HEK293 (cell line): Measurements from ENCODE around the gene CD300LF.

Experiments
- CTCF ChIA-PET: fragments of 350-600 bp; formaldehyde crosslinking; extraction: SDS; loops from one replicate; lab custom pipeline; 2021; ENCODE audit warnings: antibody characterized with exemption; lab: Yijun Ruan, JAX
- POLR2A ChIA-PET: fragments of 300-600 bp; formaldehyde crosslinking; extraction: SDS; loops from one replicate; lab custom pipeline; 2020; ENCODE audit warnings: antibody characterized with exemption, inconsistent platforms; lab: Yijun Ruan, JAX
- H3K27ac ChIP-seq: fragments of 200-500 bp; sonication (Bioruptor generic); 2 replicates; pipeline ENCODE4 v1.5.1; 2014; ENCODE audit warnings: low read depth, low read length, control low read depth, inconsistent platforms; ENCODE audit errors: extremely low read depth
- H3K36me3 ChIP-seq, 2 experiments: fragments of 200-500 bp in 1 of 2; sonication (Bioruptor generic) in 1 of 2; 1 replicate in 1 of 2; 2 replicates in 1 of 2; pipeline ENCODE4 v1.5.1; 2014 to 2017; ENCODE audit warnings: inconsistent platforms in 2 of 2, low read length in 2 of 2; ENCODE audit not compliant: control insufficient read depth in 2 of 2, insufficient read depth in 1 of 2
- H3K4me1 ChIP-seq: fragments of 200-500 bp; sonication (Bioruptor generic); 2 replicates; pipeline ENCODE4 v1.5.1; 2014; ENCODE audit warnings: mild to moderate bottlenecking, low read length, inconsistent platforms; ENCODE audit not compliant: control insufficient read depth, insufficient read depth
- H3K4me3 ChIP-seq: 2 replicates; pipeline ENCODE4 v1.5.1; 2011; ENCODE audit warnings: low read depth, mild to moderate bottlenecking, control low read depth, low read length, moderate library complexity
- H3K9me3 ChIP-seq: fragments of 200-500 bp; sonication (Bioruptor generic); 2 replicates; pipeline ENCODE4 v1.5.1; 2014; ENCODE audit warnings: low read depth, low read length, inconsistent platforms; ENCODE audit not compliant: control insufficient read depth, insufficient read depth
- KLF9 ChIP-seq: fragments of 450-650 bp; formaldehyde crosslinking; IDR thresholded peaks from 2 replicates; pipeline ENCODE4 v1.5.1; 2016; ENCODE audit warnings: missing biosample characterization, missing genetic modification characterization, low read depth
- MZF1 ChIP-seq: fragments of 450-650 bp; formaldehyde crosslinking; IDR thresholded peaks from 2 replicates; pipeline ENCODE4 v1.5.1; 2017; ENCODE audit warnings: missing biosample characterization, missing genetic modification characterization, borderline replicate concordance
- SCRT1 ChIP-seq: fragments of 450-650 bp; formaldehyde crosslinking; IDR thresholded peaks from 2 replicates; pipeline ENCODE4 v1.5.1; 2016; ENCODE audit warnings: missing biosample characterization, missing genetic modification characterization, borderline replicate concordance
- SETDB1 ChIP-seq: IDR thresholded peaks from one replicate; pipeline ENCODE4 v1.6.1; 2017; ENCODE audit warnings: mild to moderate bottlenecking, low read length, moderate library complexity, mixed read lengths; ENCODE audit not compliant: insufficient read length
- SP2 ChIP-seq: fragments of 450-650 bp; formaldehyde crosslinking; IDR thresholded peaks from 2 replicates; pipeline ENCODE4 v1.5.1; 2016; ENCODE audit warnings: missing biosample characterization, missing genetic modification characterization
- TCF7L2 ChIP-seq: IDR thresholded peaks from 2 replicates; pipeline ENCODE4 v1.6.1; 2011; ENCODE audit warnings: low read depth, mild to moderate bottlenecking, inconsistent platforms, low read length, moderate library complexity, borderline replicate concordance
- TRIM28 ChIP-seq: IDR thresholded peaks from 2 replicates; pipeline ENCODE4 v1.6.1; 2011; ENCODE audit warnings: low read length, control low read depth, borderline replicate concordance
- ZBTB8A ChIP-seq: fragments of 450-650 bp; formaldehyde crosslinking; IDR thresholded peaks from 2 replicates; pipeline ENCODE4 v1.5.1; 2016; ENCODE audit warnings: missing biosample characterization, missing genetic modification characterization
- ZEB2 ChIP-seq: fragments of 450-650 bp; formaldehyde crosslinking; IDR thresholded peaks from 2 replicates; pipeline ENCODE4 v1.5.1; 2016; ENCODE audit warnings: missing biosample characterization, missing genetic modification characterization
- ZFP3 ChIP-seq: fragments of 450-650 bp; formaldehyde crosslinking; IDR thresholded peaks from 2 replicates; pipeline ENCODE4 v1.5.1; 2016; ENCODE audit warnings: low read depth, missing biosample characterization, missing genetic modification characterization
- ZFP37 ChIP-seq: fragments of 450-650 bp; formaldehyde crosslinking; IDR thresholded peaks from 2 replicates; pipeline ENCODE4 v1.5.1; 2016; ENCODE audit warnings: missing biosample characterization, missing genetic modification characterization
- ZNF292 ChIP-seq: fragments of 450-650 bp; formaldehyde crosslinking; IDR thresholded peaks from 2 replicates; pipeline ENCODE4 v1.5.1; 2016; ENCODE audit warnings: low read depth, missing biosample characterization, missing genetic modification characterization, borderline replicate concordance
- ZNF302 ChIP-seq: fragments of 450-650 bp; formaldehyde crosslinking; IDR thresholded peaks from 2 replicates; pipeline ENCODE4 v1.5.1; 2016; ENCODE audit warnings: missing biosample characterization, missing genetic modification characterization, low read depth
- ZNF324 ChIP-seq: fragments of 450-650 bp; formaldehyde crosslinking; IDR thresholded peaks from 2 replicates; pipeline ENCODE4 v1.5.1; 2016; ENCODE audit warnings: missing biosample characterization, missing genetic modification characterization
- ZNF335 ChIP-seq: fragments of 450-650 bp; formaldehyde crosslinking; conservative IDR thresholded peaks from 2 replicates; pipeline ENCODE4 v1.5.1; 2016; ENCODE audit warnings: missing biosample characterization, missing genetic modification characterization
- ZNF362 ChIP-seq: fragments of 450-650 bp; formaldehyde crosslinking; IDR thresholded peaks from 2 replicates; pipeline ENCODE4 v1.5.1; 2016; ENCODE audit warnings: missing biosample characterization, missing genetic modification characterization
- ZNF433 ChIP-seq: fragments of 450-650 bp; formaldehyde crosslinking; IDR thresholded peaks from 2 replicates; pipeline ENCODE4 v1.5.1; 2016; ENCODE audit warnings: missing biosample characterization, missing genetic modification characterization, low read depth
- ZNF514 ChIP-seq: fragments of 450-650 bp; formaldehyde crosslinking; IDR thresholded peaks from 2 replicates; pipeline ENCODE4 v1.5.1; 2016; ENCODE audit warnings: missing biosample characterization, missing genetic modification characterization
- ZNF544 ChIP-seq: fragments of 450-650 bp; formaldehyde crosslinking; IDR thresholded peaks from 2 replicates; pipeline ENCODE4 v1.5.0; 2017; ENCODE audit warnings: missing biosample characterization, missing genetic modification characterization
- ZNF621 ChIP-seq: fragments of 450-650 bp; formaldehyde crosslinking; IDR thresholded peaks from 2 replicates; pipeline ENCODE4 v1.5.1; 2017; ENCODE audit warnings: missing biosample characterization, missing genetic modification characterization
- ZNF626 ChIP-seq: fragments of 450-650 bp; sonication (Bioruptor Pico); formaldehyde crosslinking; IDR thresholded peaks from 2 replicates; pipeline ENCODE4 v1.5.1; 2018; ENCODE audit warnings: missing biosample characterization, missing genetic modification characterization, inconsistent platforms
- ZNF629 ChIP-seq: fragments of 450-650 bp; formaldehyde crosslinking; IDR thresholded peaks from 2 replicates; pipeline ENCODE4 v1.5.1; 2017; ENCODE audit warnings: missing biosample characterization, missing genetic modification characterization
- ZNF768 ChIP-seq: fragments of 450-650 bp; formaldehyde crosslinking; IDR thresholded peaks from 2 replicates; pipeline ENCODE4 v1.5.1; 2018; ENCODE audit warnings: missing biosample characterization, mild to moderate bottlenecking, missing genetic modification characterization
- ZSCAN5A ChIP-seq: fragments of 450-650 bp; formaldehyde crosslinking; IDR thresholded peaks from 2 replicates; pipeline ENCODE4 v1.5.1; 2016; ENCODE audit warnings: missing biosample characterization, missing genetic modification characterization
- TF ChIP-seq, protein P1 (sequence below): fragments of 450-650 bp; formaldehyde crosslinking; IDR thresholded peaks from 2 replicates; pipeline ENCODE4 v1.5.1; 2016; ENCODE audit warnings: missing biosample characterization, missing genetic modification characterization, borderline replicate concordance
- TF ChIP-seq, protein P2 (sequence below): fragments of 450-650 bp; formaldehyde crosslinking; IDR thresholded peaks from 2 replicates; pipeline ENCODE4 v1.5.1; 2017; ENCODE audit warnings: missing biosample characterization, mild to moderate bottlenecking, missing genetic modification characterization, moderate library complexity
- TF ChIP-seq, protein P3 (sequence below): fragments of 450-650 bp; formaldehyde crosslinking; optimal IDR thresholded peaks from 2 replicates; pipeline ENCODE3; 2016; ENCODE audit warnings: missing biosample characterization, mild to moderate bottlenecking, missing genetic modification characterization

Gene CD300LF

GRCh38 chr17:74711058-74711824 is 1.5 kb downstream of the CD300LF start:
- Histone ChIP-seq H3K4me3 (no peak overlapping the region), H3K4me1 (peaks cover 3% of the 10 kb centered on the region; the same call in 1 of the 2 replicates), H3K27ac (no peak overlapping the region), H3K36me3 (no peaks in the 10 kb centered on the region), H3K9me3 (no peaks in the 10 kb centered on the region)
- CTCF ChIA-PET, result interaction anchor here (0.6 to 1.0 kb wide), 3 partner anchors 9 to 344 kb away, joined by 3 to 6 read pairs (median 3); no protein-coding TSS in a partner anchor
- POLR2A ChIA-PET, result interaction anchor here (0.7 kb wide), 1 partner anchor 46 kb away, joined by 3 read pairs; no protein-coding TSS in a partner anchor
- TF ChIP-seq ZFP37 (no peak), ZNF626 (tag by site-specific recombination) (no peak), ZNF335 (tag by site-specific recombination) (peak; percentile 57), ZSCAN5A (tag by site-specific recombination) (no peak), ZNF629 (no peak)
- TF ChIP-seq, protein P1, sequence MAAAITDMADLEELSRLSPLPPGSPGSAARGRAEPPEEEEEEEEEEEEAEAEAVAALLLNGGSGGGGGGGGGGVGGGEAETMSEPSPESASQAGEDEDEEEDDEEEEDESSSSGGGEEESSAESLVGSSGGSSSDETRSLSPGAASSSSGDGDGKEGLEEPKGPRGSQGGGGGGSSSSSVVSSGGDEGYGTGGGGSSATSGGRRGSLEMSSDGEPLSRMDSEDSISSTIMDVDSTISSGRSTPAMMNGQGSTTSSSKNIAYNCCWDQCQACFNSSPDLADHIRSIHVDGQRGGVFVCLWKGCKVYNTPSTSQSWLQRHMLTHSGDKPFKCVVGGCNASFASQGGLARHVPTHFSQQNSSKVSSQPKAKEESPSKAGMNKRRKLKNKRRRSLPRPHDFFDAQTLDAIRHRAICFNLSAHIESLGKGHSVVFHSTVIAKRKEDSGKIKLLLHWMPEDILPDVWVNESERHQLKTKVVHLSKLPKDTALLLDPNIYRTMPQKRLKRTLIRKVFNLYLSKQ (tag by site-specific recombination), result no peak

GRCh38 chr17:74704544-74704943 is 8.2 kb downstream of the CD300LF start:
- ChIA-PET CTCF (interaction anchor here (1.2 kb wide), 1 partner anchor 13 kb away, joined by 3 read pairs; no protein-coding TSS in a partner anchor), POLR2A (no interaction called here)

DNA sequence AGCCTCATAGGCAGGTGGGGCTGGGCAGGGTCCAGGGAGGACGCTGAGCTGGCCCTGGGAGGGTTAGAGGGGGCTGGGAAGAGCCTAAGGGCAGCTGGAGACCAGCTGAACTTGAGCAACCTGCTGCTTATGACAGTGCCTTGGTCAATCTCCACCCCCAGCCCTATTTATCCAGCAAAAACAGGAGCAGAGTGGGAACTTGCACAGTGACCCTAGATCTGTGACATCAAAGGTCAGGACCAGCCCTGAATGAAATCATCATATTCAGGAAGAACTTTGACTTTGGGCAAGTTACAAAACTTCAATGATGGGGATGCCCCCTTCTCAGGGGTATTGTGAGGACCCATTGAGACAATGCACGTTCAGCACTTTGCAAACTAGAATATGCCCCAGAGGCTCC is 9.4 kb downstream of the CD300LF start:
- Histone ChIP-seq H3K27ac (no peak overlapping the region), H3K36me3 (no peaks in the 10 kb centered on the region), H3K9me3 (no peaks in the 10 kb centered on the region), H3K4me3 (no peak overlapping the region), H3K4me1 (no peaks in the 10 kb centered on the region)
- TF ChIP-seq ZNF335 (tag by site-specific recombination) (no peak), MZF1 (tag by site-specific recombination) (no peak), ZFP3 (tag by site-specific recombination) (no peak), TCF7L2 (no peak), TRIM28 (no peak), SETDB1 (no peak), ZNF544 (tag by site-specific recombination) (no peak), KLF9 (tag by site-specific recombination) (no peak), ZNF514 (tag by site-specific recombination) (no peak), ZNF362 (tag by site-specific recombination) (no peak), ZBTB8A (no peak), ZEB2 (tag by site-specific recombination) (no peak), ZNF292 (no peak)
- TF ChIP-seq, protein P2, sequence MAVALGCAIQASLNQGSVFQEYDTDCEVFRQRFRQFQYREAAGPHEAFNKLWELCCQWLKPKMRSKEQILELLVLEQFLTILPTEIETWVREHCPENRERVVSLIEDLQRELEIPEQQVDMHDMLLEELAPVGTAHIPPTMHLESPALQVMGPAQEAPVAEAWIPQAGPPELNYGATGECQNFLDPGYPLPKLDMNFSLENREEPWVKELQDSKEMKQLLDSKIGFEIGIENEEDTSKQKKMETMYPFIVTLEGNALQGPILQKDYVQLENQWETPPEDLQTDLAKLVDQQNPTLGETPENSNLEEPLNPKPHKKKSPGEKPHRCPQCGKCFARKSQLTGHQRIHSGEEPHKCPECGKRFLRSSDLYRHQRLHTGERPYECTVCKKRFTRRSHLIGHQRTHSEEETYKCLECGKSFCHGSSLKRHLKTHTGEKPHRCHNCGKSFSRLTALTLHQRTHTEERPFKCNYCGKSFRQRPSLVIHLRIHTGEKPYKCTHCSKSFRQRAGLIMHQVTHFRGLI (tag by site-specific recombination), result no peak
- CTCF ChIA-PET, result interaction anchor here (0.6 to 1.3 kb wide), 2 partner anchors 162 to 340 kb away, joined by 3 to 4 read pairs; no protein-coding TSS in a partner anchor
- POLR2A ChIA-PET, result no interaction called here

More at GRCh38 chr17:74704544-74704943, 8.2 kb downstream of the CD300LF start:
- Histone ChIP-seq H3K36me3 (no peaks in the 10 kb centered on the region), H3K27ac (no peak overlapping the region)
- TF ChIP-seq SCRT1 (tag by site-specific recombination) (no peak), ZNF324 (tag by site-specific recombination) (no peak), SP2 (no peak), ZNF302 (tag by site-specific recombination) (no peak), ZNF292 (no peak), SETDB1 (no peak), ZNF621 (tag by site-specific recombination) (no peak), ZNF433 (tag by site-specific recombination) (no peak), ZNF768 (no peak)
- TF ChIP-seq, protein P3, sequence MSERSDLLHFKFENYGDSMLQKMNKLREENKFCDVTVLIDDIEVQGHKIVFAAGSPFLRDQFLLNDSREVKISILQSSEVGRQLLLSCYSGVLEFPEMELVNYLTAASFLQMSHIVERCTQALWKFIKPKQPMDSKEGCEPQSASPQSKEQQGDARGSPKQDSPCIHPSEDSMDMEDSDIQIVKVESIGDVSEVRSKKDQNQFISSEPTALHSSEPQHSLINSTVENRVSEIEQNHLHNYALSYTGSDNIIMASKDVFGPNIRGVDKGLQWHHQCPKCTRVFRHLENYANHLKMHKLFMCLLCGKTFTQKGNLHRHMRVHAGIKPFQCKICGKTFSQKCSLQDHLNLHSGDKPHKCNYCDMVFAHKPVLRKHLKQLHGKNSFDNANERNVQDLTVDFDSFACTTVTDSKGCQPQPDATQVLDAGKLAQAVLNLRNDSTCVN (tag by site-specific recombination), result no peak
- TF ChIP-seq, all 188 proteins: peak for 0
- Histone ChIP-seq H3K4me3 (no peak overlapping the region), H3K9me3 (no peaks in the 10 kb centered on the region), H3K4me1 (no peaks in the 10 kb centered on the region)
